Stimulated activated CD4-positive, alpha-beta T cell treated with anti-CD3 and anti-CD28 coated beads, Interleukin-4, amount 100 ng/mL, for 1 hour (primary cell): ENCODE measurements around the gene MBD1.
A peak's percentile ranks its signal among the peaks of the same experiment; 100 is the strongest.
"Not testable (repeated sequence)": the region's sequence is repeated elsewhere in the genome, so short reads cannot be mapped to it uniquely, and the experiment has no call there.

Source experiments
- DNase-seq: peaks from one replicate; pipeline ENCODE4 v3.0.0-alpha.2; 2020

Gene MBD1

GRCh38 chr18:50281295-50281971, at the start of gene MBD1:
Gene MBD1 (minus strand): TSS chr18:50281523. CDS start chr18:50279992, 1,531 bp downstream.
- DNase-seq, result peak; percentile 96

- DNase-seq, result no peak
Measured at GRCh38 chr18:50330176-50330575, 48.9 kb upstream of the MBD1 start.

GRCh38 chr18:50327983-50328382, 46.7 kb upstream of the MBD1 start:
- DNase-seq, result no peak

GRCh38 chr18:50320719-50321118, 39.4 kb upstream of the MBD1 start:
- no peak for DNase-seq

GRCh38 chr18:50315100-50315871, 34.0 kb upstream of the MBD1 start:
- no peak for DNase-seq

GRCh38 chr18:50313873-50314460, 32.6 kb upstream of the MBD1 start:
- no peak for DNase-seq

- no peak for DNase-seq
Measured at GRCh38 chr18:50313031-50313607, 31.8 kb upstream of the MBD1 start.

GRCh38 chr18:50312296-50313030, 31.1 kb upstream of the MBD1 start:
- DNase-seq, result no peak

GRCh38 chr18:50311650-50312049, 30.3 kb upstream of the MBD1 start:
- no peak for DNase-seq

GRCh38 chr18:50310080-50310479, 28.8 kb upstream of the MBD1 start:
- no peak for DNase-seq

GRCh38 chr18:50308851-50309250, 27.5 kb upstream of the MBD1 start:
- DNase-seq, result not testable (repeated sequence)

GRCh38 chr18:50307738-50308470, 26.6 kb upstream of the MBD1 start:
- DNase-seq, result peak; percentile 88

- DNase-seq, result no peak
Measured at GRCh38 chr18:50307400-50307737, 26.0 kb upstream of the MBD1 start.

- no peak for DNase-seq
Measured at GRCh38 chr18:50306944-50307343, 25.6 kb upstream of the MBD1 start.

- DNase-seq, result no peak
Measured at GRCh38 chr18:50301074-50301473, 19.8 kb upstream of the MBD1 start.

- DNase-seq, result no peak
Measured at GRCh38 chr18:50299626-50300388, 18.5 kb upstream of the MBD1 start.

- DNase-seq, result no peak
Measured at GRCh38 chr18:50298443-50299284, 17.3 kb upstream of the MBD1 start.

- DNase-seq, result peak; percentile 60
Measured at GRCh38 chr18:50297621-50298442, 16.5 kb upstream of the MBD1 start.

- no peak for DNase-seq
Measured at GRCh38 chr18:50293039-50293438, 11.7 kb upstream of the MBD1 start.

GRCh38 chr18:50289108-50289443, 7.8 kb upstream of the MBD1 start:
- DNase-seq, result no peak
